ENCODE data around the gene KRT85.

GRCh38 chr12:52356762-52357580 lies 10.3 kb downstream of the KRT85 start:
- TF ChIP-seq POLR2A (IDR thresholded peaks at IDR 0.05) (no peak), CTCF (IDR thresholded peaks at IDR 0.05) (no peak)

All from esophagus squamous epithelium (tissue), 4 donors.